B cell (primary cell): Measurements from ENCODE around the gene ACY1.

Source experiments
- CTCF ChIP-seq: fragments of 200-600 bp; IDR thresholded peaks from one replicate; pipeline ENCODE4 v1.8.0; 2022; ENCODE audit warnings: antibody characterized with exemption, mild to moderate bottlenecking
- EZH2 ChIP-seq: IDR thresholded peaks from 2 replicates; pipeline ENCODE4 v1.6.1; 2012; ENCODE audit warnings: borderline replicate concordance, low read depth, mild to moderate bottlenecking, moderate library complexity, low read length; ENCODE audit not compliant: insufficient read depth, poor library complexity, severe bottlenecking

- TF ChIP-seq EZH2 (no peak), CTCF (no peak)
These were observed 36.5 kb upstream of the ACY1 start for GRCh38 chr3:51946796-51947195.
